Cardiac atrium fibroblast (primary cell): ENCODE measurements around the gene SEC24B. TPM values are rescaled to one million over a fixed set of nuclear protein-coding genes. Genes with fewer than 3 reads are reported as not detected.

Experiments used
- total RNA-seq: library from RNA; depleted of rRNA; stranded (reverse); fragments of >200 nt; gene quantifications from 2 replicates; pipeline ENCODE4 v1.2.3, GENCODE V29; 2015

The SEC24B gene
- total RNA-seq = 17.3 and 20.7 TPM in 2 replicates

GRCh38 chr4:109433205-109434006 lies at the start of gene SEC24B:
TSS of gene SEC24B (plus strand) at chr4:109433815. CDS start at chr4:109433870, 55 bp downstream.

DNA sequence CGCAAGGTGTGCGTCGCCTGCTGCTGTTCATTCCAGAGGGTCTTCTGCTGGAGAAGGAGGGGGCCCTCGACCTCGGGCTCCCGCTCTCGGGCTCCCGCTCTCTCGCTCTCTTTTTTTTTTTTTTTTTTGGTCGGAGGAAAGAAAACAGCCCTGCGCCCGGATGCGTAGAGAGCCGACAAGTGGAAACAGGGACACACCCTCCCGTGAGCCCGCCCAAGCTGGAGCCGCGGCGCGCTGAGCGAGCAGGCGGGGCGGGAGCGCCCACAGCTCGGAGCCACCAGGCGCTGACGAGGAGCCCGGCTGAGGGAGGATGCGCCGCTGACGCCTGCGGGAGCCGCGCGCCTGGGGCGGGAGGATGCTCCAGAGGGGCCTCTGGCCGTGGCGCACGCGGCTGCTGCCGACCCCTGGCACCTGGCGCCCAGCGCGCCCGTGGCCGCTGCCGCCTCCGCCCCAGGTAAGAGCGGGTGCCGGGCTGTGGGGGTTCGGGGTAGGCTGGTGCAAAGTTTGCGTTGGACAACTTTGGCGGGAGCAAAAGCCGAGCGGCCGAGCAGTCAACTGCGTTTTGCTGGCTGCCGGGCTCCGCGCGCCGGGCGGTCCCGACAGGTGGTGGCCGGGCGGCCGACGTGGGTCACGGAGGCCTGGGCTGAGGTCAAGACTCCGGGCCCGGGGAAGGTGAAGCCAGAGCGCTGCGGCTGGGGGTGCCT lies 126.5 kb downstream of the SEC24B start, which contains the start of gene MCUB:
TSS of gene MCUB (plus strand) at position 264 of the 704 bp plus-strand sequence. CDS start at position 356, 92 bp downstream.

Other genes with a start within 250 kb of the SEC24B start
- not detected in 2 replicates for gene COL25A1, start 131.2 kb upstream of the SEC24B start, total RNA-seq
- 17.2 and 19.0 TPM in 2 replicates for gene MCUB, start 126.4 kb downstream of the SEC24B start, total RNA-seq